ENCODE results near the gene MMS22L. TPM values are rescaled to one million over a fixed set of nuclear protein-coding genes. Genes with fewer than 3 reads are reported as not detected.
"Not testable (repeated sequence)": the region's sequence is repeated elsewhere in the genome, so short reads cannot be mapped to it uniquely, and the experiment has no call there.

MMS22L gene
- total RNA-seq, 1 donor from 2014 or later: 8.8 TPM

GRCh38 chr6:97174471-97174870 is 108.5 kb downstream of the MMS22L start:
- Histone ChIP-seq H3K36me3 (no peaks in the 10 kb centered on the region), H3K9me3 (no peaks in the 10 kb centered on the region), H3K4me1 (no peaks in the 10 kb centered on the region), H3K4me3 (no peak overlapping the region), H3K27ac (no peak overlapping the region), H3K27me3 (ENCODE audit: low read depth) (no peaks in the 10 kb centered on the region)
- ATAC-seq (no peak), DNase-seq (no peak)
- TF ChIP-seq, protein P1, sequence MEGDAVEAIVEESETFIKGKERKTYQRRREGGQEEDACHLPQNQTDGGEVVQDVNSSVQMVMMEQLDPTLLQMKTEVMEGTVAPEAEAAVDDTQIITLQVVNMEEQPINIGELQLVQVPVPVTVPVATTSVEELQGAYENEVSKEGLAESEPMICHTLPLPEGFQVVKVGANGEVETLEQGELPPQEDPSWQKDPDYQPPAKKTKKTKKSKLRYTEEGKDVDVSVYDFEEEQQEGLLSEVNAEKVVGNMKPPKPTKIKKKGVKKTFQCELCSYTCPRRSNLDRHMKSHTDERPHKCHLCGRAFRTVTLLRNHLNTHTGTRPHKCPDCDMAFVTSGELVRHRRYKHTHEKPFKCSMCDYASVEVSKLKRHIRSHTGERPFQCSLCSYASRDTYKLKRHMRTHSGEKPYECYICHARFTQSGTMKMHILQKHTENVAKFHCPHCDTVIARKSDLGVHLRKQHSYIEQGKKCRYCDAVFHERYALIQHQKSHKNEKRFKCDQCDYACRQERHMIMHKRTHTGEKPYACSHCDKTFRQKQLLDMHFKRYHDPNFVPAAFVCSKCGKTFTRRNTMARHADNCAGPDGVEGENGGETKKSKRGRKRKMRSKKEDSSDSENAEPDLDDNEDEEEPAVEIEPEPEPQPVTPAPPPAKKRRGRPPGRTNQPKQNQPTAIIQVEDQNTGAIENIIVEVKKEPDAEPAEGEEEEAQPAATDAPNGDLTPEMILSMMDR (IDR thresholded peaks at IDR 0.05): no peak
- intact Hi-C loops (cut with DNase I): no loop called here

DNA sequence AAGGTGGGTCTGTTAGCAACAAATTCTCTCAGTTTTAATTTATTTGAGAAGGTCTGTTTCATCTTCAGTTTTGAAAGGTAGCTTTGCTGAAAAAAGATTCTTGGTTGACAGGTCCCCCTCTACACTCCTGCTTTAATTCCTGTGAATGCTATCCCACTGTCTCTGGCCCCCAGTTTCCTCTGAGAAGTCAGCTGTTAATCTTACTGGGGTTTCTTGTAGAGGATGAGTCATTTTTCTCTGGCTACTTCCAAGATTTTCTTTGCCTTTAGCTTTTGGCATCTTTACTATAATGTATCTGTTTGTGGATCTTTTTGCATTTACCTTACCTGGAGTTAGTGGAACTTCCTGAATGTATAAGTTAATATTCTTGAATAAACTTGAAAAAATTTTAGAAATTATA is 122.7 kb downstream of the MMS22L start:
- Histone ChIP-seq H3K27ac (no peak overlapping the region), H3K9me3 (no peaks in the 10 kb centered on the region), H3K4me3 (no peak overlapping the region), H3K36me3 (peaks cover 5% of the 10 kb centered on the region), H3K27me3 (ENCODE audit: low read depth) (no peaks in the 10 kb centered on the region), H3K4me1 (no peaks in the 10 kb centered on the region)
- DNase-seq (no peak), ATAC-seq (no peak)
- TF ChIP-seq, protein P1 (IDR thresholded peaks at IDR 0.05): no peak
- intact Hi-C loops (cut with DNase I): no loop called here

DNA sequence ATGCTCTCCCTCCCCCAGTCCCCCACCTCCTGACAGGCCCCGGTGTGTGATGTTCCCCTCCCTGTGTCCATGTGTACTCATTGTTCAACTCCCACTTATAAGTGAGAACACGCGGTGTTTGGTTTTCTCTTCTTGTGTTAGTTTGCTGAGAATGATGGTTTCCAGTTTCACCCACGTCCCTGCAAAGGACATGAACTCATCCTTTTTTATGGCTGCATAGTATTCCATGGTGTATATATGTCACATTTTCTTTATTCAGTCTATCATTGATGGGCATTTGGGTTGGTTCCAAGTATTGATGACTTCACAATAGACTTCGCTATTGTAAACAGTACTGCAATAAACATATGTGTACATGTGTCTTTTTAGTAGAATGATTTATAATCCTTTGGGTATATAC is 127.6 kb downstream of the MMS22L start:
- H3K4me1 ChIP-seq; H3K9me3 ChIP-seq; intact Hi-C loops (cut with DNase I); ATAC-seq; DNase-seq; H3K36me3 ChIP-seq; H3K27ac ChIP-seq; H3K4me3 ChIP-seq; H3K27me3 ChIP-seq (ENCODE audit: low read depth): not testable (repeated sequence)

DNA sequence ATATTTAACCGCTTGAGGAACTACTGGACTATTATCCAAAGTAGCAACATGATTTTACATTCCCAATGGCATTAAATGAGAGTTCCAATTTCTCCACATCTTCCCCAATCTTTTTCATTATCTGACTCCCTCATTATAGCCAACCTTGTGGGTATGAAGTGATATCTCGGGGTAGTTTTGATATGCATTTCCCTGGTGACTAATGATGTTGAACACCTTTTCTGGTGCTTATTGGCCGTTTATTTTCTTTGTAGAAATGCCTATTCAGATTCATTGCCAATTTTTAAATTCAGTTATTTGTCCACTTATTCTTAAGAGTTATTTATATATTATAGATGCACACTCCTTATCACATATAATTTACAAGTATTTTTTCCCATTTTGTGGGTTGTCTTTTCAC is 129.0 kb downstream of the MMS22L start:
- Histone ChIP-seq H3K36me3 (no peaks in the 10 kb centered on the region), H3K27ac (no peak overlapping the region), H3K4me3 (no peak overlapping the region), H3K27me3 (ENCODE audit: low read depth) (no peaks in the 10 kb centered on the region), H3K9me3 (no peaks in the 10 kb centered on the region), H3K4me1 (no peaks in the 10 kb centered on the region)
- TF ChIP-seq, protein P1 (IDR thresholded peaks at IDR 0.05): no peak
- intact Hi-C loops (cut with DNase I): no loop called here
- DNase-seq (no peak), ATAC-seq (no peak)

- DNase-seq (no peak), ATAC-seq (no peak)
- TF ChIP-seq, protein P1 (IDR thresholded peaks at IDR 0.05): no peak
- H3K4me3 ChIP-seq: no peak overlapping the region
- H3K27me3 ChIP-seq (ENCODE audit: low read depth): no peaks in the 10 kb centered on the region
- H3K27ac ChIP-seq: no peak overlapping the region
- intact Hi-C loops (cut with DNase I): no loop called here
- H3K36me3 ChIP-seq: no peaks in the 10 kb centered on the region
- H3K4me1 ChIP-seq: no peaks in the 10 kb centered on the region
- H3K9me3 ChIP-seq: no peaks in the 10 kb centered on the region
Observed at GRCh38 chr6:97151601-97152000, 131.4 kb downstream of the MMS22L start.

DNA sequence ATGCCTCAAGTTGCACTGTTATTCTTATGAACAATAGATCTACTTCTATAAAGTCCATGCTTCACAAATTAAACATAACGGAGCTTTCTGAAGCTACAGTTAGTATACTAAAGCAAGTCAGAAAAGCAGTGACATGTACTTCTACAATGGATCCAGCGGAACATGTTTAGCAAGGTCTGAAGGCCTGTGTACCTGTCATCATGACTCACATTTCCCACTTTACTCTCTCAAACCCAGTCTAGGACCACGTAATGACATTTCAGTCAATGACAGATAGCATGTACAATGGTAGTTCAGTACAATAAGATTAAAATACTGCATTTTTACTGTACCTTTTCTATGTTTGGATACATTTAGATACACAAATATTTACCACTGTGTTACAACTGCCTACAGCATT is 132.1 kb downstream of the MMS22L start:
- Histone ChIP-seq H3K36me3 (no peaks in the 10 kb centered on the region), H3K4me3 (no peak overlapping the region), H3K4me1 (no peaks in the 10 kb centered on the region), H3K9me3 (no peaks in the 10 kb centered on the region), H3K27me3 (ENCODE audit: low read depth) (no peaks in the 10 kb centered on the region), H3K27ac (no peak overlapping the region)
- DNase-seq (no peak), ATAC-seq (no peak)
- TF ChIP-seq, protein P1 (IDR thresholded peaks at IDR 0.05): no peak
- intact Hi-C loops (cut with DNase I): no loop called here

Data from lower lobe of right lung (tissue), 2 donors.